GM12865 (cell line): Measurements from ENCODE around the gene FANCD2OS.

Experiments used
- DNase-seq: peaks from one replicate; pipeline ENCODE4 v3.0.0; 2010; ENCODE audit warnings: low read depth
- H3K4me3 ChIP-seq: 2 replicates; pipeline ENCODE4 v1.5.1; 2011; ENCODE audit warnings: mild to moderate bottlenecking, low read depth, low read length, control low read depth
- TF ChIP-seq, protein P1 (sequence below): IDR thresholded peaks from 2 replicates; pipeline ENCODE4 v1.5.1; 2011; ENCODE audit warnings: low read length, control low read depth, low read depth, inconsistent platforms; ENCODE audit not compliant: insufficient read depth; ENCODE audit errors: missing control alignments

Gene FANCD2OS

DNA sequence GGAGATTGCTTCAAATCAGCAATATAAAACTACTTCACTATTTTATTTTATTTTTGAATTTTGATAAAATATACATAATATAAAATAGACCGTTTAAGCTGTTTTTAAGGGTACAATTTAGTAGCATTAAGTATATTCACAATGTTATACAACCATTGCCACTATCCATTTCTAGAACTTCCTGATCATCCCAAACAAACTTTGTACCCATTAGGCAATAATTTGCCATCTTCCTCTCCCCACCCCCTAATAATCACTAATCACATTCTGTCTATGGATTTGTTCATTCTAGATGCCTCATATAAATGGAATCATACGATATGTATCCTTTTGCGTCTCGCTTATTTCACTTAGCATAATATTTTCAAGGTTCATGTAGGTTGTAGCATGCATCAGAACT lies 53.0 kb downstream of the FANCD2OS start:
- TF ChIP-seq, protein P1, sequence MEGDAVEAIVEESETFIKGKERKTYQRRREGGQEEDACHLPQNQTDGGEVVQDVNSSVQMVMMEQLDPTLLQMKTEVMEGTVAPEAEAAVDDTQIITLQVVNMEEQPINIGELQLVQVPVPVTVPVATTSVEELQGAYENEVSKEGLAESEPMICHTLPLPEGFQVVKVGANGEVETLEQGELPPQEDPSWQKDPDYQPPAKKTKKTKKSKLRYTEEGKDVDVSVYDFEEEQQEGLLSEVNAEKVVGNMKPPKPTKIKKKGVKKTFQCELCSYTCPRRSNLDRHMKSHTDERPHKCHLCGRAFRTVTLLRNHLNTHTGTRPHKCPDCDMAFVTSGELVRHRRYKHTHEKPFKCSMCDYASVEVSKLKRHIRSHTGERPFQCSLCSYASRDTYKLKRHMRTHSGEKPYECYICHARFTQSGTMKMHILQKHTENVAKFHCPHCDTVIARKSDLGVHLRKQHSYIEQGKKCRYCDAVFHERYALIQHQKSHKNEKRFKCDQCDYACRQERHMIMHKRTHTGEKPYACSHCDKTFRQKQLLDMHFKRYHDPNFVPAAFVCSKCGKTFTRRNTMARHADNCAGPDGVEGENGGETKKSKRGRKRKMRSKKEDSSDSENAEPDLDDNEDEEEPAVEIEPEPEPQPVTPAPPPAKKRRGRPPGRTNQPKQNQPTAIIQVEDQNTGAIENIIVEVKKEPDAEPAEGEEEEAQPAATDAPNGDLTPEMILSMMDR: no peak
- no peak overlapping the region for H3K4me3 ChIP-seq
- no peak for DNase-seq
